ENCODE results near the gene TTC9B.

Gene TTC9B

GRCh38 chr19:40249781-40250180, 31.6 kb upstream of the TTC9B start:
- no peak overlapping the region for H3K4me3 ChIP-seq (replicated peaks in 1 of 2; ENCODE audit: low read depth in 2 of 2, low read length in 2 of 2)
- no peak for TF ChIP-seq CTCF (IDR thresholded peaks at IDR 0.05; ENCODE audit: low read depth, low read length)
- no peak for DNase-seq (ENCODE audit: low read depth in 2 of 2)

GRCh38 chr19:40249201-40249600, 31.0 kb upstream of the TTC9B start:
- DNase-seq (ENCODE audit: low read depth in 2 of 2): no peak
- TF ChIP-seq CTCF (IDR thresholded peaks at IDR 0.05; ENCODE audit: low read depth, low read length): no peak
- H3K4me3 ChIP-seq (replicated peaks in 1 of 2; ENCODE audit: low read depth in 2 of 2, low read length in 2 of 2): no peak overlapping the region

- TF ChIP-seq CTCF (IDR thresholded peaks at IDR 0.05; ENCODE audit: low read depth, low read length): no peak
- DNase-seq (ENCODE audit: low read depth in 2 of 2): no peak
- H3K4me3 ChIP-seq (replicated peaks in 1 of 2; ENCODE audit: low read depth in 2 of 2, low read length in 2 of 2): no peak overlapping the region
Observed at GRCh38 chr19:40247735-40248262, 29.6 kb upstream of the TTC9B start.

GRCh38 chr19:40247178-40247577, 29.0 kb upstream of the TTC9B start:
- no peak for DNase-seq (ENCODE audit: low read depth in 2 of 2)
- no peak for TF ChIP-seq CTCF (IDR thresholded peaks at IDR 0.05; ENCODE audit: low read depth, low read length)
- H3K4me3 ChIP-seq (replicated peaks in 1 of 2; ENCODE audit: low read depth in 2 of 2, low read length in 2 of 2): no peak overlapping the region

- no peak for DNase-seq (ENCODE audit: low read depth in 2 of 2)
- TF ChIP-seq CTCF (IDR thresholded peaks at IDR 0.05; ENCODE audit: low read depth, low read length): no peak
Observed at GRCh38 chr19:40246292-40247073, 28.3 kb upstream of the TTC9B start.

GRCh38 chr19:40245506-40246128, 27.4 kb upstream of the TTC9B start:
- no peak for DNase-seq (ENCODE audit: low read depth in 2 of 2)
- H3K4me3 ChIP-seq (replicated peaks in 1 of 2; ENCODE audit: low read depth in 2 of 2, low read length in 2 of 2): no peak overlapping the region
- no peak for TF ChIP-seq CTCF (IDR thresholded peaks at IDR 0.05; ENCODE audit: low read depth, low read length)

More at GRCh38 chr19:40246292-40247073, 28.3 kb upstream of the TTC9B start:
- no peak overlapping the region for H3K4me3 ChIP-seq (replicated peaks in 1 of 2; ENCODE audit: low read depth in 2 of 2, low read length in 2 of 2)

Measured in cardiac fibroblast (primary cell).